CMK (cell line): ENCODE data around the gene ASCL4.

Experiments used
- DNase-seq: peaks from one replicate; pipeline ENCODE4 v3.0.0-alpha.2; 2010; ENCODE audit warnings: low read depth

Gene ASCL4

DNA sequence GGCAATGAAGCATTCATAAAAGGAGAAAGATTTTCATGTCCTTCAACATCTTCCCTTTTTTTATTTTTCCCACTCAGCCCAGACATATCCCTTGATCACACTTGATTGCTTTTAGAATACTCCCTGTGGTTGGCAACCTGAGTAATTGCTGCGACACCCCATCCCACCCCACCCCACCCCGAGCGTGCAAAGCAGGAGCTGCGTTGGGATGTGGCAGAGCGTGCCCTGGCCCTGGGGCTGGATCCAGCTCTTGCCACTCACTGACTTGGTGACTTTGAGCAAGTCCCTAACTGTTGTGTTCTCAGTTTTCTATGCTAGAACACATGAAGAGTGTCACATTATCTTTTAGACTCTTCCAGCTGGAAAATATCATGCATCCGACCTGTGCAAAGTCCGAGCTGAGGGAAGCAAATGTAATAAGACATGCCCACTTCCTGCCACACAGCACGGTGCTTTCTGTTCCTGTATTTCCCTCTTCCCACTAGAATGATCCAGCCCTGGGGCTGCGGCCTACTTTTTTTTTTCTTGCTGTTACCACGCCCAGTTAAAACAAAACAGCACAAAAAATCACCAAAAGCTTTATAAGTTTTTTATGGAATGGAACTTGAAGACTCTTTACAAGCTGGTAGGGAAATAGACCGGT, 4.0 kb downstream of the ASCL4 start:
- DNase-seq = no peak

DNA sequence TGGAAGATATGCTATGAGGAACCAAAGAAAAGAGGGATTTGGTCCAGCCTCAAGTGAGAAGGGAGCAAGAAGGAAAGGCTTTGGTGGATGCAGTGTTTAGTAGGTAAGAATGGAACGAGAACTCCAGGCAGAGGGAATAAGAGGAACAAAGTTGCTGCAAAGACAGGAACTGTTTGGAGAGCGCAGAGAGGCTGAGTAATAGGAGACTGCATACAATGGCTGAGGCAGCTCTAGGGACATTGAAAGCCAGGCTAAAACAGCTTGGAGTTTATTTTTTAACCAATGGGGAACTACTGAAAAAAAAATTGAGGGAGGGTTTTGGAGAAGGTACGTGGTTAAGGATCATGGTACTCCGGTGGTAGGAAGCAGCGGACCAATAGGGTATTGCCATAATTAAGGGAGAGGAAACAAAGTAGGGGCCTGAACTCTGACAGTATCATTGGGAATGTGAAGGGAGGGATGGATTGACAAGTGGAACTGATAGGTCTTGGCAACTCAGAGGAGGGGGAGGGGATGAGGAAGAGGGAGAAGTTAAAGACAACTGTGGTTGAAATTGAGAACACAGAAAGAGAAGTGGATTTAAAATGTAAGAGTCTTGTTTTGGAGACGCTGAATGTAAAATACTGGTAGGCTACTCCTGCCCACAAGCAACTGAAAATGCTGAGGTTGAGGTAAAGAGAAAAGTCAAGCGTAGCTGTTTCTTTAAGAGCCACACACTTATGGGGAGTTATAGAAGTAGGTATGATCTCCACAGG, 4.8 kb downstream of the ASCL4 start:
- DNase-seq = no peak

DNA sequence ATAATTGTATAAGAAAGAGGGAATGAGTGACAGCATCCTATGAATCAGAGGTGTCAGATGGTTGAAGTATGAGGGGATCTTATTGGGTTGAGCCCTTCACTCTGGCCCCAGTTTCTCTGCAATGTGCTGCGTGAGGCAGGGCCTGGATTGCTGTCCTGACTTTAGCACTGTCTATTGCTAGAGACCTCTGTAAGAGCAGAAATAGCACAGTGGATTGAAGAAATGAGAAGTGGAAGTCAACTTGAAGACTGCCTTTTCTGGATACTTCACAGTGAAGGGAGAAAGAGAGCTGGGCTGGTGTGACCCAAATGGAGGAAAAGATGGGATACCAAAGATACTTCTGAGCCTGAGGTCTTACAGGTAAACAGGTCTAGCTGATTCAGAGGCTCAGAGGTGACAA, 5.8 kb downstream of the ASCL4 start:
- DNase-seq = no peak

DNA sequence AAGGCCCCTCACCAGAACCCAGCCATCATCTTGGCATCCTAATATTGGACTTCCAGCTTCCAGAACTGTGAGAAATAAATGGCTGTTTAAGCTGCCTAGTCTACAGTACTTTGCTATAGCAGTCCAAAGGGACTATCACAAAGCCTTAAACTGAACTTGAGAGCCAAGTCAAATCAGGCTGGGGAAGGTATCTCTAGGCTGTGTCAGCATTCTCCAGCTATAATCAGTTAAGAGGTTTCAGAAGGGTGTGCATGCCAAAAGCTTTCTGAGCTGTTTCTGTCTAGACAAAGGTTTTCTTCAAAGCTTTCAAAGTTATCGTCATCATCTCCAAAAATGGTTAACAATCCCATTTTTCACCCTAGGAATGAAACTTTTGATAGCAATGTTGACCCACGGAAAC, 7.6 kb downstream of the ASCL4 start:
- DNase-seq = no peak

DNA sequence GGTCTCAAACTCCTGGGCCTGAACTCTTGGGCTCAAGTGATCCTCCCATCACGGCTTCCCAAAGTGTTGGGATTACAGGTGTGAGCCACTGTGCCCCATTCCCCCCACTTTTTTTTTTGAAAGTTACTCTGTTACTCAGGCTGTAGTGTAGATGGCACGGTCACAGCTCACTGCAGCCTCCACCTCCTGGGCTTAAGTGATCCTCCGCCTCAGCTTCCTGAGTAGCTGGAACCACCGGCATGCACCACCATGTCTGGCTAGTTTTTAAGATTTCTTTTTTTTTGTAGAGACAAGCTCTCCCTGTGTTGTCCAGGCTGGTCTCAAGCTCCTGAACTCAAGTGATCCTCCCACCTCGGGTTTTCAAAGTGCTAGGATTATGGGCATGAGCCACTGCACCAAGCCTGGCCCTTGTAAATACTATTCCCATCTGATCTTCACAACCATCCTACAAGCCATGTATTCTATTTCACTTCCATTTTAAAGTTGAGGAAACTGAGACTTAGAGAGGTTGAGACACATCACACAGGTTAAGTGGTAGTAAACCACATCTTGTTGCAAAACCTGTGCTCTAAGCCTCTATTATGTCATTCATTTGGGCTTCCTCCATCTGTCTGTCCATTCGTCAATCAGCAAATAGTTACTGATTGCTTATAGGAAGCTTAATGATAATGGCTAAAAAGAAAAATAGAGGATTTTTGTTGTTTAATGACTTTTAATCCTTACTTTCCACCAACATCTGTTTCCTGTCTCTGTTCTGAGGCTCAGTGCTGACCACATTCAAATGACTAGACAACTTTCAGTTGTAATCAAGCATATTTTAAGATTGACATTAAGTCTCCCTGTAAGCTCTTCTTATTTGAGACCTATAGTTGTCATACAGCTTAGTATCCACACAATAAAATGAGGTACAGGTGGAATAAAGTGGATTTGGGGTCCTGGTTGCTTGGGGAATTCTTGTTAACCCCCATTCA, 9.2 kb downstream of the ASCL4 start:
- no peak for DNase-seq

DNA sequence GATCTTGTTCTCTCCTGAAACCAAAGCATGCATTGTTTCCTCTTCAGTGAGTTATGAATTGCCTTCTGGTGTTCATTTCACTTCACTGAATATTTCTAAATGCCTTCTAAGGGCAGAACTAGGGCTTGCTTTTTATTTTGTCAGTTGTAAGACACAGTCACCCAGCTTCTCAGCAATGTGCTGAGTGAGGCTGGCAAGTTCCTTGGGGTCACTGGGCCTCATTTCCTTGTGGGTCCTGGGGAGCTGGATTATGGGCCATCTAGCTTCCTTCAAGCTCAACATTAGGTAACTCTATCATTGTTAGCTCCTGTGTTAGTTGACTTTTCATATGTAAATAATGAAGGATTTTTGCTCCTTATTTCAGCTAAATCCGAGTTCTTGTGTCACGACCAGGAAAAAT, 13.8 kb downstream of the ASCL4 start:
- no peak for DNase-seq

DNA sequence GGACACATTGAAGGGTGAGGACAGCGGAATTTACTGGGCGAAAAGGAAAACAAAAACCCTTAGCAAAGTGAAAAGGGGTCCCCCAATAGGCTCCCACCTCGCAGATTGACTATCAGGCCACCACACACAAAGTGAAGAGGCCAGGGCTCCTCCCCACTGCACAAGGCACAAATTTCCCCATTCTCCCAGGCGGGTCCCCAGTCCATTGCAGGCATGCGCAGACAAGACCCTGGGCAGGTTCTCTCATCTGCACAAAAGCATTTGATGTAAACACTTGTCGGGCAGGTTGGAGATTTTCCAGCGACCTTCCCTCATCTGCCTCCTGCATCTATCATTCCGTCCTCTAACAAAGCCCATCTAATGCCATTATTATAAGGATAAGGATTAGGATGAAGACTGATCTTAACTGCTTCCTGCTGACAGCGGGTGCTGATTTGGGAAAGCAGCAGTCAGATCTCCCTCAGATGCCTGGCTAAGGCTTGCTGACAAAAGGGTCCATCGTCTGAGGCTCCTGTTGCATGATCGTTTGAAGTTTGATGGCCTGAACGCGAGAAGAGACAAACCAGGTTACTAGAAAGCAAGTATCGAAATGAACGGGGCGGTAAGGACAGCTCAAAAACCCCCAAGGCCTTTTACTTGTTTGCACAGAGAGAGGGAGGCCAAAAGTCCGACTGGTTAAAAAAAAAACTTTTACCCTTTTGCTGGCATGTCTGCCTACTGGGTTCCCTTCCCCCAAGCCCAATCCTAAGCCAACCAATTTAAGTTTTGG, 14.4 kb downstream of the ASCL4 start:
- no peak for DNase-seq

DNA sequence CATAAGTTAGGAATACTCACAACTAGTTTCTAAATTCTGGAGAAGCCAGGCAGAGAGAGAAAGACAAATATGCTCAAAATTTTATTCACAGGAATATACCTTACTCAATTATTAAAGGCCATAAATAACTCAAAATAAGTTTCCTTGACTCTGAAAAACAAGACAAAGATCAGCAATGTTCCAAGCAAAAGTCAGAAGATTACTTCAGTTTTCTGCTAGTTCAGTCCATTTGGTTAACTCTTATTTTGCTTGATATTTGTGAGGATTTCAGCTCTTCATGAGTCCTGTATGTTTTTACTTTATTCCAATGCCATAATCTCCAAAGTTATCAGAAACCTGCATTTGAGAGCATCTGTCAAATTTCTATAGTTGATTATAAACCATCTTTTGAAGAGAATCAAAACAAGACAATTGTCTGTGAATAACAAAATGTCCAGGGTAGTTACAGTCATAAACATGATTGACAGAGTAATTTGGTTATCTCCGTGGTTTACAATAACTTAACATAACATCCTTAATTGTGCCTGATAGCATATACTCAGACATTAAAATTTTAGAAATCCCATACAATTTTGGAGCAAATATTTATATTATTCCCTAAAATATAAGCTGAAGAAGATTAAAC, 17.1 kb downstream of the ASCL4 start:
- DNase-seq = no peak

DNA sequence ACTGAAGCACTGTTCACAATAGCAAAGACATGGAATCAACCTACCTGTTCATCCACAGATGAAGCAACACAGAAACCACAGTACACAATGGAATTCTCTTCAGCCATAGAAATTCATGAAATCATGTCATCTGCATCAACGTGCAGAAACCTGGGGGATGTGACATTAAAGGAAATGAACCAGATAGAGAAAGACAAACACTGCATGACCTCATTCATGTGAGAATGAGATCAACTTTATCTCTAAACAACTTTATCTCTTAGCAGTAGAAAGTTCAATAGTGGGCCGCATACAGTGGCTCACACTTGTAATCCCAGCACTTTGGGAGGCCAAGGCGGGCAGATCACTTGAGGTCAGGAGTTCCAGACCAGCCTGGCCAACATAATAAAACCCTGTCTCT, 19.9 kb downstream of the ASCL4 start:
- no peak for DNase-seq

DNA sequence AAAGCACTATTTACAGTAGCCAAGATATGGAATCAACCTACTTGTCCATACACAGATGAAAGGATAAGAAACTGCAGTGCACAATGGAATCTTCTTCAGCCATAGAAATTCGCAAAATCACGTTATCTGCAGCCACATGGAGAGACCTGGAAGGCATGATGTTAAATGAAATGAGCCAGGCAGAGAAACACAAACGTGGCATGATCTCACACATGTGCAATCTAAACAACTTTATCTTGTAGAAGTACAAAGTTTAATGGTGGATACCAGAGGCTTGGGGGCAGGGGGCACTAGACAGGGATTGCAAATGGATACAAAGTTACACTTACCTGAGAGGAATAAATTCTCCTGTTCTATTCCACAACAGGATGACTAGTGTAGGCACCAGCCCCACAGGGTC, 24.1 kb downstream of the ASCL4 start:
- DNase-seq = no peak

DNA sequence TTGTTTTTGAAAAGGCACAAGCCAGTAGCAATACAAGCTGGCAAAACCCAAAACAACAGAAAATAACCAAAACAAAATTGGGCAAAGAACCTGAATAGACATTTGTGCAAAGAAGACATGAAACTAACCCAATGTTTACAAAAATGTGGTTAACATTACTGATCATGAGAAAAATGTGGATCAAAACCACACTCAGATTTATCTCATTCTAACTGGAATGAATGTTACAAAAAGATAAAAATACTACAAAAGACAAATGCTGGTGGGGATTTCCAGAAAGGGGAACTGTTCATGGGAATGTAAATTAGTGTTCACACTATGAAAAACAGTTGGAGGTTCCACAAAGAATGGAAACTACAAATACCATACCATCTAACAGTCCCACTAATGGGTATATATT, 26.6 kb downstream of the ASCL4 start:
- no peak for DNase-seq

DNA sequence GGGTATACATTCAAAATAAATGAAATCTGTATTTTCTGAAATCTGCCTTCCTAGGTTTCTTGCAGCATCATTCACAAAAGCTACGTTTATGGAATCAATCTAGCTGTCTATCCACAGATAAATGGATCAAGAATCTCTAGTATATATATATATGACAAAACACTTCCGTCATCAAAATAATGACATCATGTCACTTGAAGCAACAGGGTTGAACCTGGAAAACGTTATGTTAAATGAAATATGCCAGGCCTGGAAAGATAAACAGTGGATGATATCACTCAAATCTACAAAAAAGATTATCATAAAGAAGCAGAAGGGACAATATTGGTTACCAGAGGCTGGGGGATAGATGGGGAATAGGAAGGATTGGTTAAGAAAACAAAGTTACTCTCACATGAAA, 28.6 kb downstream of the ASCL4 start:
- no peak for DNase-seq

DNA sequence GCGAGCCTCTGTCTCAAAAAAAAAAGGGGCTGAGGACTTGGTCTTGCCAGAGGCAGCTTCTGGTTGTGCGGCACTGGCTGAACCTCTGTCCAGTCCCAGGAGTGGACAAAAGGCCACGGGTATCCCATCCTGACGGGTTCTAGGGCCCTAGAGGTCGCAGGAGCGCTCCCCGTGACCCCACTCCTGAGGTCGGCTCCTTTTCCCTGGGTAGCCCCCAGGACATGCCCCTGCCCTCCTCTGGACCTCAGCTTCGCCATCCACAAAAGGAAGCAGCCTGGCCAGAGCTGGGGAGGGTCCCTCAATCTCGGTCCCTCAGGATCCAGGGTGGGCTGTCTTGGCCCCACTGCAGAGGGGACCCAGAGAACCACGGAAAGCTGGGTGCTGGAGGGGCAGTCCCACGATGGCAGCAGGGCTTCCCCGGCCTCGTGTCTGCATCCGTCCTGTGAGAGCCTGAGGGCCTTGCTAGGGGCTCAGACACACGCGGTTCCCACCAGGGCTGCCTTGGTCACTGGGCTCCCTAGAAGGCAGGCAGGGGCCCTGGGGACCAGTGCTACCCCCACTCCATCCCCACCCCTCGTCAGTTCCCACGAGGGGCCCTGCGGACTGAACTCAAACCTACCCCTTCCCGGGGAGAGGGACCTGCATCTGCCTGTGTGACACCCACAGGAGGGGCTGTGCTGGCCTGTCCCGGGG, 31.1 kb downstream of the ASCL4 start:
- DNase-seq = no peak

DNA sequence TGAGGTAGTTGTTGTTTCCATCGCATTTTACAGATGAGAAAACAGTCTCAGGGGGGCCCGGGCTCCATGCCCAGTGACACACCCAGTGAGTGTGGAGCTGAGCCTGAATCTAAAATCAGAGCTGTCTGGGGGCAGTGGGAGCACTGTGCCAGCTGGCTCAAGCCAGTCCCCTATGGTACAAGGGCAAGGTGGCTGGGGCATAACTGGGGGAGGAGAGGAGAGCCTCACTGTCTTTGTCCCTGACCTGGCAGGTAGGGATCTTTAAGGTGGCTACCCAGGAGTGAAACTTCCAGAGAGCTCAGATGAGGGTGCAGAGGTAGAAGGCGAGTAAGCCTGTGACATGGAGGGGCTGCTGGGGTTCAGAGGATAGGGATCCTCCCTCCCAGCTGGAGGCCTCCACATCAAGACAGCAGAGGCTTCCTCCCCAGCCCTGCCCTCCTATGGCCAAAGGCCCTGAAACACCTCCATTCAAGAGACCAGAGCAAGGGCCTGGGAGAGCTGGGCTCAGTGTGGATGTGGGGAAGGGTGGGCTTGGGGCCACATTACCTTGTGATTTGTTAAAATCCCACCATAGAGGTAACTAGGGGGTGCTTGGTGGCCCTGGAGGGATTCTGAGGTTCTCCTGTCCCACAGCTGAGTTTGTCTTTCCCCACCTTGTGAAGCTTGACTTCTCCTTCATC, 33.1 kb downstream of the ASCL4 start:
- DNase-seq = no peak

DNA sequence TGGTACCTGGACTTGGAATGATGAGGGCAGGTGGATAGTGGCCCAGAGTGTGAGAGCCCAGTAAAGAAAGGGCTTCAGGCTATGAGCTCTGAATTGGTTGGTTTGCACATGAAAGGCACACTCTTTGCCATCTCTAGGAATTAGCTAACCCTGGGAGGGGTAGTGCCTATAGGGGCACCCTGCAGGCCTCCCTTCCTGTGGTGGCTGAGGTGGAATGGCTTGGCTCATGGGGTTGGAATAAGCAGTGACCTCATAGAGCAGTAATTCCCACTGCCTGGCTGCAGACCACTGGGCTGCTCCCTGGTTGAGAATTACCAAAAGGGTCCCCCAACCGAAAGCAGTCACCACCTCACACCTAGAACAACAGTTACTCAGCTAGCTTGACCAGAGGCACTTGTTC, 42.7 kb downstream of the ASCL4 start:
- no peak for DNase-seq

DNA sequence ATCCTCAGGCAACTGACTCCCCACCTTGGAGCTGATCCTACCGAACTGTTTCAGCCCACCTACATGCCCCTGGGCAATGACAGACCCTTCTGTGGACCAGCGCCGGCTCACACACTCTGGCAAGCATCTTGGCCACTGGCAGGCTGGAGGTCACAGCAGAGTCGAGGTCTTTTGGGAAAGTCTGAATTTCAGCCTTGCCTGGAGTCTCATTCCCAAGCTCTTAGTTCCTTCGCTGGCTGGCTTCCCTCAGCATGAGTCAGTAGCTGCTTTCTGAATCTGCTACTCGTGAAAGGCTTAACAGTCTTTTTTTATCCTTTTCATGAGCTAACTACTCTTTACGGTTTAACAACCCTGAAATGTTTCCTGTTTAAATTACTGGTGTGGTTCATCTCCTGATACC, 44.5 kb downstream of the ASCL4 start:
- no peak for DNase-seq

DNA sequence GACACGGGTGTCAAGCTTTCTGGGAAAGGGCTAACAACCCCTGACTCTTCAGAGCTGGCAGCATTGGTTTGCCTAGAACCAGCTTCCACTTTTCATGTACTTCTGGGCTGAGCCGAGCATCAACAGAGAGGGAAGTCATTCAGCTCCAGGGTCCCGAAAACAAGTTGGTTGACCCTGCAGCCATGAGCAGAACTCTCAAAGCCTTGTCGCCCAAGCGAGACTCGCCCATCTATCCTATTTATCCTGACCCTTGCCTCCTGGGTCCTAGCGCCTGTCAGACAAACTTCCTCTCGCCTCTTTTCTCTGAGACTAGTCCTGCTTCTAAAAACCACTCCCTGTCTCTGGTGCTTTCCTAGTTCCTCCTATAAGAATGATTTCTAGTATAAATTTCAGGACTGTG, 47.9 kb downstream of the ASCL4 start:
- no peak for DNase-seq
